Adipose tissue (tissue), 3 donors: ENCODE measurements around the gene EHBP1. TPM values are rescaled to one million over a fixed set of nuclear protein-coding genes. Genes with fewer than 3 reads are reported as not detected.
"Not testable (repeated sequence)": the region's sequence is repeated elsewhere in the genome, so short reads cannot be mapped to it uniquely, and the experiment has no call there.

Source experiments
- H3K27ac ChIP-seq: one replicate; pipeline ENCODE4 v1.5.1; 2013; ENCODE audit warnings: low read depth, low read length
- WGBS, 3 donors: extraction: QIAGEN DNeasy Blood & Tissue Kit; methylation state at CpG; one replicate each; pipeline ENCODE4 v1.1.7; 2013; 5-methylcytosine and 5-hydroxymethylcytosine counted together
- polyA plus RNA-seq, 3 donors: library from polyadenylated mRNA; stranded (reverse); fragments of 200-250 nt; gene quantifications; one replicate each; pipeline ENCODE4 v1.2.3, GENCODE V29; 2013
- donor health status: healthy with polysubstance abuse.
- donor health status: Bipolar disorder and iron deficiency.
- donor health status: healthy.

The EHBP1 gene
- polyA plus RNA-seq, 3 donors: 11.7 to 59.5 (median 33.7) TPM

DNA sequence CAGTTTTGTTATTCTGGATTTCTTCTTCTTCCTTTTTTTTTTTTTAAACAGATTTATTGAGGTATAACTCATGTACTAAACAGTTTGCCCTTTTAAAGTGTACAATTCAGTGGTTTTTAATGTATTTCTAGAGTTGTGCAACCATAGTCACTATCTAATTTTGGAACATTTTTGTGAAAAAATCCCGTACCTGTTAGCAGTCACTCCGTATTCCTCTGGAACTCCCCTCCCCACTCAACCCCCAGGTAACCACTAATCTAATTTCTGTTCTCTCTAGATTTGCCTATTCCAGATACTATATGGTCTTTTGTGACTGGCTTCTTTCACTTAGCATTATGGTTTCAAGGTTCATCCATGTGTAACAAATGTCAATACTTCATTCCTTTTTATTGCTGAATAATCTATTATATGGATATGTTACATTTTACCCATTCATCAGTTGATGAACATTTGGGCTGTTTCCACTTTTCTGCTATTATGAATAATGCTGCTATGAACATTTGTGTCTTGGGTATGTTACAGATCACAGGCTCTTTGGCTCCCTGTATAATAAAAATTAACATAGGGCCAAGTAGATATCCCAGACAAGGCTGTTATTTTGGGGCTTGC lies 21.9 kb downstream of the EHBP1 start:
- 80 to 89% (median 89%) methylated on average over 2 of the region's 2 CpGs for WGBS, 3 donors
- H3K27ac ChIP-seq: no peak overlapping the region

DNA sequence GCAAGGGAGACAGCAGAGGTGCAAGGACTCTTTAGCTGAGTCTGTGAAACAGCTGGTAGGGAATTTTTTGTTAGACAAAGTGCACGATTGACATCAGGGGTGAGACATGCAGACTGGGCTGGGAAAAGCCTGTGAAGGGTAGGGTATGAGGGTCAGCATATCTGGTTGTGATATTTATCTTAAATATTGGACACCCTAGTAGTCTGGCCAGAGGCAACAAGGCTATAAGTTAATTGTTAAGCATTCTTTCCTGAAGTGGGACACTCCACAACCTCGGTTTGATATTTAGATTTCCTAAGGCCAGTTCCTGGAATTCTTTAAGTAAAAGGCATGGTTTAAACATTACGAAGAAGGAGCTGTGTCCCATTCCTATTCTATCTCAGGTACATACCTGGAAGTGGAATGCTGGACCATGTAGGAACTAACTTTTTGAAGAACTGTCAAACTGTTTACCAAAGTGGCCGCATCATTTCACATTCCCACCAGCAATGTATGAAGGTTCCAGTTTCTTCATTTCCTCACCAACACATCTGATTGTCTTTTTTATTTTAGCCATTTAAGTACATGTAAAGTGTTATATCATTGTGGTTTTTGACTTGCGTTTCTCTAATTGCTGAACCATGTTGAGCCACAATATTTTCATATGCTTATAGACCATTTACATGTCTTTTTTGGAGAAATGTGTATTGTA lies 22.5 kb downstream of the EHBP1 start:
- H3K27ac ChIP-seq: no peak overlapping the region

DNA sequence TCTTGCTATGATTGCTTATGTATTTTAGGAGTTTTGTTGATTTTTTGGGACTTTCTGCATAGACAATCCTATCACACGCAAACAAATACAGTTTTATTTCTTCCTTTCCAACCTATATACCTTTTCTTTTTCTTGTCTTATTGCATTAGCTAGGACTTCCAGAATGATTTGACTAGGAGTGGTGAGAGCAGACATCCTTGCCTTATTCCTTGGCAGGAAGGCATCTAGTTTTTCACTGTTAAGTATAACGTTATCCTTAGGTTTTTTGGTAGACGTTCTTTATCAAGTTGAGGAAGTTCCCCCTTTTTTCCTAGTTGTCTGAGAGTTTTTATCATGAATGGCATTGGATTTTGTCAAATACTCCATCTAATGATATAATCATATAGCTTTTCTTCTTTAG lies 25.8 kb downstream of the EHBP1 start:
- no peak overlapping the region for H3K27ac ChIP-seq
- 96 to 99% (median 97%) methylated on average over 3 of the region's 3 CpGs for WGBS, 3 donors

More for the DNA sequence above, 22.5 kb downstream of the EHBP1 start:
- 64 to 69% (median 67%) methylated on average over 5 of the region's 5 CpGs for WGBS, 3 donors

DNA sequence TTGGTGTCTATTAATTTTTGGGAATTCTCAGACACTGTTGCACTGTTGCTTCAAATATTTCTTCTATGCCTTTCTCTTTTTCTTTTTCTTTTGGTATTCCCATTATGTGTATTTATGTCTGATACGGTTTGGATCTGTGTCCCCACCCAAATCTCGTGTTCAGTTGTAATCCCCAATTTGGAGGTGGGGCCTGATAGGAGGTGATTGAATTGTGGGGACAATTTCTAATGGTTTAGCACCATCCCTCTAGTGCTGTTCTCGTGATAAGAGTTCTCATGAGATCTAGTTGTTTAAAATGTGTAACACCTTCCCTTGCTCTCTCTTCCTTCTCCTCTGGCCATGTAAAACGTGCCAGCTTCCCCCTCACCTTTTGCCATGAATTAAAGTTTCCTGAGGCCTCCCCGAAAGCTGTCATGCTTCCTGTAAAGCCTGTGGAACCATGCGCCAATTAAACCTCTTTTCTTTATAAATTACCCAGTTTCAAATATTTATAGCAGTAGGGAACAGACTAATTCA lies 26.8 kb downstream of the EHBP1 start:
- WGBS, 3 donors: 94 to 98% (median 96%) methylated on average over 6 of the region's 6 CpGs

DNA sequence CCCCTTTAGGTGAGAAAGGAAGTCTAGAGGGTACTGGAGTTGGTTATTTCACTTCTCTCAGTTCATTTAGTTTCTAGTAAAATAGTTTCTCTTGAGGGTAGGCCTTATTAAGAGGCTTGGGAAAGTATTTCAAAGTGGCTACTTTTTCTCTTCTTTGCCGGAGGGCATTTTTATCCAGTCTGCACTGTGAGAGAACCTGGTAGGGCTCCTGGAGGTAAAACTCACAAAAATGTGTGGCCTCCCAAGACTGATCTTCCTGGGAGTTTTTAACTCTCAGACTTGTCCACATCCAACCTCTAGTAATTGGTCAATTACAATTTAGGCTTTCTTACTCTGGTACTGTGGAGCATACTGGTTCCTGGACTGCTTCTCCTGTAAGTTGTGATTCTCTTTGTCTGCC lies 28.0 kb downstream of the EHBP1 start:
- 94 to 100% (median 100%) methylated on average over 1 of the region's 1 CpG for WGBS, 3 donors
- no peak overlapping the region for H3K27ac ChIP-seq

More for the DNA sequence above, 26.8 kb downstream of the EHBP1 start:
- H3K27ac ChIP-seq: no peak overlapping the region

DNA sequence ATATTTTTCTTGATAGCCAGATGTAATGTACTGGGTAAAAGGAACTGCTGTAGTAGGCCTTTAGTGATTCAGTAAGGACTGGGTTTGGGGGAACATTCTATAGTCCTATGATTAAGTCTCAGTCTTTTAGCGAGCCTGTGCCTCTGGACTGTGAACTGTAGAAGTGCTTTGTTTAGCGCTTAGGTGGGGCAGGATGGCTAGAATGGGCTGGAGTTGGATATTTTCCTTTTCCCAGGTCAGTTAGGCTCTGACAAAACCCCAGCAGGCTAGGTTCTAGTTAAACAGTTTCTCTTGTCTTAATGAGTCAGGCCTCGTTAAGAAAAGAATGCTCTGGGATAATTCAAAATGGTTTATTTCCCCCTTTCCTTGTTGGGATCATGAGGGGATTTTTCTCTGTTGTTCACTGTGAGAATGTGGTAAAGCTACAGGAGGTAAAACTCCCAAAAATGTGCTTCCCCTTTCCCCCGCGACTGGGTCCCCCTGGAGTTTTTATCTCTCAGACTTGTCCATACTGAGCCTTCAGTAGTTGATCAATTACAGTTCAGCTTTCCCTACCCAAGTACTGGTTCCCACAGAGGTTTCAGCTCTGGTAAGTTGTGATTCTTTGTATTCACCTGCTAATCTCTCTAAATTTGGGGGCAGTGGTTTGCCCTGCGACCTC lies 31.5 kb downstream of the EHBP1 start:
- 74 to 87% (median 84%) methylated on average over 6 of the region's 6 CpGs for WGBS, 3 donors

DNA sequence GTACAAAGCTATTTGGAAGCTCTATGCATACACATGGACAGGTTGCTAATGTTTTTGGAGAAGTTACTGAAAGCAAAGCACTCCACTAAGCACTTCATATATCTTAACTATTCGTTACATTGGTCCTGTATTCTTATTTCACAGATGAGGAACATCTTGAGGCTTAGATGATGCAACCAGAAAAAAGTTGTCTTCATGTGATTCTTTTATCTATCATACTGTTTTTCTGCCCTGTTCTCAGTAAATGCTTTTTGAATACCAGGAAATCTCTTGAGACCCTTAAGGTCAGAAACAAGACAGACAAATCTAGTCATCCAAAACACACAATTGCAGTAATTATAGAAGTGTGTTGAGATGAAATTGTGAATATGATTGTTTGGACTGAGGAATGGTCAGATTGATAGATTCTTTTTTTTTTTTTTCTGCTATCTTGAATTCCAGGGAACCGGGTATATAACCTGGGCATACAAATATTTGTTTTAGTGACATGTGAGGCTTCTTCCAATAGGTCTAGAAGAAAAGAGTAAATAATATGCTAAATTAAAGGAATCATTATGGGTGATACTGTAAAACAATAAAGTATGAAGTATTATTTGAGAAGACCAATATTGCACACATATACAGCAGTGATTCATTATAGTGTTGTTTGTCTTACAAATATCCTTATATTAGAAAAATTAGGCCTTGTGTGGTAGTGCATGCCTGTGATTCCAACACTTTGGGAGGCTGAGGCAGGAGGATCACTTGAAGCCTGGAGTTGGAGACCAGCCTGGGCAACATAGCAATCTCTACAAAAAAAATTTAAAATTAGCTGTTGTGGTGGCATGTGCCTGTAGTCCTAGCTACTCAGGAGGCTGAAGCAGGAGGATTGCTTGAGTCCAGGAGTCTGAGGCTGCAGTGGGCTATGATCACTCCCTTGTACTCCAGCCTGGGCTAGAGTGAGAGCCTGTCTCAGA lies 33.7 kb downstream of the EHBP1 start:
- WGBS, 3 donors: 62 to 81% (median 73%) methylated on average over 2 of the region's 2 CpGs
- H3K27ac ChIP-seq: no peak overlapping the region

More for the DNA sequence above, 31.5 kb downstream of the EHBP1 start:
- H3K27ac ChIP-seq: no peak overlapping the region

DNA sequence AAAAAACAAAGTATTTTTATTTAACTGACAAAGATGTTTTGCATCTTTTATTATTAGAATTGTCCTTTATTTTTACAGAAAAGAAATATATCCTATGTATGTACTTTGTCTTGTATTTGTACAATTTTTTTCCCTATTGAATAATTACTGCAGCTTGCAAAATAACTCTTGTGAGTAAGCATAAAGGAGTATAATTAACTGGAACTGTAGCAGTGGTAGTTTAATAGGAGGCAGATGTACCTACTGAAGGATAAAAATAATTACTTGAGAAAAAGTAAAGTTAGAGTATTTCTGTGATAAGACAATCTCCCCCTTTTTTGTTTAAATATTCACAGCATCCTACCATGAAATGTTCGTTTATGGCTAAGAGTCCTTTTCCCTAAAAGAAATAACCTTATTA lies 34.7 kb downstream of the EHBP1 start:
- no peak overlapping the region for H3K27ac ChIP-seq
- 55 to 62% (median 57%) methylated on average over 1 of the region's 1 CpG for WGBS, 3 donors

DNA sequence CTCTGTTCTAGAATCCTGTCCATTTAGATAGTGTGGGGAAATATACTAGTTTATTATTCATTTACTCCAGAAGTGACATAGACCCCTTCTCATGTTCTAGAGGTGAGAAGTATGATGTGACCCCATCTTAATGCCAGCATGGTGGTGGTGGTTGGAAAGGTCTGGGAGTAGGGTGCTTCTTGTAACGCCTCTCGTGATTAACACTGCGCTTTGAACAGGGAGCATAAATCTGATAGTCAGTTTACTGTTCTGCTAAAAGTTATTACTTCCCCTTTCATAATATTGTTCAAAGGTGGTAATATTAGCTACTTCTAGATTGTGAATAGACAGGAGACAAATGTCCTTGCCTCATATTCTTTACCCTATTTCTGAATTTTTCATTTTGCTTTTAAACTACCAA lies 35.6 kb downstream of the EHBP1 start:
- 89 to 95% (median 89%) methylated on average over 3 of the region's 3 CpGs for WGBS, 3 donors
- H3K27ac ChIP-seq: no peak overlapping the region

DNA sequence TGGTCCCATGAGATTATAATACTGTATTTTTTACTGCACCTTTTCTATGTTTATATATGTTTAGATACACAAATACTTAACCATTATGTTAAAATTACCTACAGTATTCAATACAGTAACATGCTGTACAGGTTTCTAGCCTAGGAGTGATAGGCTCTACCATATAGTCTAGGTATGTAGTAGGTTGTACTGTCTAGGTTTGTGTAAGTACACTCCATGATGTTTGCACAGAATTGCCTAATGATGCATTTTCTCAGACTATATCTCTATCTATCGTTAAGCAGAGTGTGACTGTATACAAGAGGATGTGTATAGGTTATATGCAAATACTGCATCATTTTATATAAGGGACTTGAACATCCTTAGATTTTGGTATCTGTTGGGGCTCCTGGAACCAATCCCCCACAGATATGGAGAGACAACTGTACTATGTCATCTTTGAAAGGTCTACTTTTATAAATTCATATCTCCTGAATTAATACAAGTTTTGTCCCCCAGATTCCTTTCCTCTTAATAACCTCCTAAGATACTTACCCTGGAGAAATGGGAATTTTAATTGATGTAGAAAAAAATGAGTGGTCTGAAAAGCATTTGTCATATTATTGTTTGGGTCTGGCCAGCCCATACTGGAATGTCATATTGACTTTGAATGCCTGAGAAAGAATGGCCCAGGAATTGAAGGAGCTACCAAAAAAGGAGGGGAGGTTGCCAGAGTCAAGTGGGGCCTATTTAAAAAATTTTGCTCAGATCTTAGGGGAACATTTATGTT lies 36.6 kb downstream of the EHBP1 start:
- no peak overlapping the region for H3K27ac ChIP-seq
- WGBS, 3 donors: 58 to 90% (median 84%) methylated on average over 1 of the region's 1 CpG

DNA sequence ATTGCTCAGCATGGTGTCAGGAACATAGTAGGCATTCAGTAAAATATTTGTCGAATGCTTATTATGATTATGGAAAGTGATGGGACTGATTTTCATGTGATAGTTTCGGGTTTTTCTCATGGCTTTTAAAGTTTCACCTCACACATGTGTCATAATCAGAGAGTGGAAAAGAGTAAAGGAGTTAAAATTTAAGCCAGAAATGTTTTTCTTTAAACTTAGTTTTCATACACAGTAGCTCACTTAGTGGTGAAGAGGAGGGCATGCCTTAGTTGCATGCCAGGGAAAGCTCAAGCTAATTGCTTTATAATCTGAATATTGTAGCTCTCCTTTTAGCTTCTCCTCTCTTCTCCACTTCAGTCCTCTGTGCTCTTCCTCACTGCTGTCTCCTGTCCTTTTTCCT lies 38.0 kb downstream of the EHBP1 start:
- no peak overlapping the region for H3K27ac ChIP-seq
- WGBS, 3 donors: 87 to 97% (median 97%) methylated on average over 2 of the region's 2 CpGs

DNA sequence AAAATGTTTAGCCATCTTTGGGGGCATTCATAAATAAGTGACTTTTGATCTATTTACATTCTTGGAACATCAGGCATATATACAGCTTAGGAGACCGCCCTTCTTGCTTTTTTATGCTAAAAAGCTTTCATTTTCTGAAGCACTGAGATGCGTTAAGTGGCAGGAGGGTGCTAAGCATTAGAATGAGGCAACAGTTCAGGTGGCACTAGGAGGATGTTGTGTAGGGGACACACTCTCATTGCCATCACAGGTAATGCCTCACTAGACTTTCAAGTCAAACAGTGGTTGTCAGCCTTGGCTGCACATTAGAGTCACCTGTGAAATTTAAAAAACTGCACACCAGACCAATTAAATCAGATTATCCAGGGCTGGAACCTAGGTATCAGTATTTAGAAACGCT lies 39.1 kb downstream of the EHBP1 start:
- 91 to 96% (median 93%) methylated on average over 3 of the region's 3 CpGs for WGBS, 3 donors
- no peak overlapping the region for H3K27ac ChIP-seq

DNA sequence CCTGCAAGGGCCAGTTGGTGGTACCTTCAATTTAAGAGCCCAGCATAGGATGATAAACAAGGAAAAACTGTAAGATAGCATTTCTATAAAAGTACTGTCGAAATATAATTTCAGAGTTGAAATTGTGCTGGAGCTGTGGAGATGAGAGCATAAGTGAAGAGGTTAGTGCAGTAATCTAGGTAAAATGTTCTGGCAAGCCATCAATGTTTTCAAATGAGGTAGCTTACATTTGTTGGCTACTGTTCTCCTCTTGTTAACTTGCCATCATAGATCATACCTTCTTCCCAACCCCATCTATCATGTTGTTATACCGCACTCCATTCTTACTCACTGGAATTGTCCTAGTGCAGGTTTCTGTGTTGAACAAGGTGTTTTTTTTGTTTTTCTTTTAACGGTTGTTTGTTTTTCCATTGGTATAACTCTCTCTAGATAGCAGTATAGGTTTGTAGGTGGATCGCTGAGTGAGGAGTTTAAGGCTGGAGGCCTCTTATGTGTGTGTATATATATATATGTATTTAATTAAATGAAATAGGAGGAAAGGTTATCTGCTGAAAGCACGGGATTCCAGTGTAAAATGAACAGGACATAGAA lies 40.5 kb downstream of the EHBP1 start:
- H3K27ac ChIP-seq: no peak overlapping the region
- WGBS, 3 donors: 66 to 92% (median 91%) methylated on average over 5 of the region's 5 CpGs

DNA sequence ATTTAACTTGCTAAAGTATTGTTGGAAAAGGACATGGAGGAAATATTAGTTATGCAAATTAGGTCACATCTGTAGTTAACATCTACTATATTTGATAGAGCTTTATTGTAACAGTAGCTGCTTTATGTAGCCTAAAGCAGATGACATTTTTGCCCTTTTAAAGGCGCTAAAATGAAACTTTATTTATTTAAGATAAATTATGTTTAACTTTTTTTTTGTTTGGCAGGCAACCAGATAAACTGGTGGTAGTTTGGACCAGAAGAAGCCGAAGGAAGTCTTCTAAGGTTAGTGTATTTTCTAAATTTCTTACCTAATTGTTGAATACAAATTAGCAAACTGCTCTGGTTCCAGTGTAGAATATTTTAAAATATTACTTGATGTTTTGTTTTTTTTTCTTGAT lies 41.7 kb downstream of the EHBP1 start:
- no peak overlapping the region for H3K27ac ChIP-seq
- 19 to 82% (median 80%) methylated on average over 2 of the region's 2 CpGs for WGBS, 3 donors

DNA sequence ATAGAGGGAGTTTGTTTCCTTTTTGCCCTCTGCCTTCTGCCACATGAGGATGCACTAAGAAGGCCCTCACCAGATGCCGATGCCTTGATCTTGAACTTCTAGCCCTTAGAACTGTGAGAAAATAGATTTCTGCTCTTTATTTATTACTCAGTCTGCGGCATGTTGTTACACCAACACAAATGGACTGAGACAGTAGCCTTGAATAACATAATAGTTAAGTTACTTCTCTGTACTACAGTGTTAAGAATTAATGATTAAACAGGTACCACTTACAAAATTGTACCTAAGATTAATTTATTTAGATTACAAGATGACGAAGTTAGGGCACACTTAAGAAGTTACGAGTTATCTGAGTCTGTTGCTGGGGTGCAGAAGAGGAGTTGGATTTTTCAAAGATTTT lies 42.4 kb downstream of the EHBP1 start:
- 38 to 97% (median 91%) methylated on average over 4 of the region's 4 CpGs for WGBS, 3 donors
- no peak overlapping the region for H3K27ac ChIP-seq

DNA sequence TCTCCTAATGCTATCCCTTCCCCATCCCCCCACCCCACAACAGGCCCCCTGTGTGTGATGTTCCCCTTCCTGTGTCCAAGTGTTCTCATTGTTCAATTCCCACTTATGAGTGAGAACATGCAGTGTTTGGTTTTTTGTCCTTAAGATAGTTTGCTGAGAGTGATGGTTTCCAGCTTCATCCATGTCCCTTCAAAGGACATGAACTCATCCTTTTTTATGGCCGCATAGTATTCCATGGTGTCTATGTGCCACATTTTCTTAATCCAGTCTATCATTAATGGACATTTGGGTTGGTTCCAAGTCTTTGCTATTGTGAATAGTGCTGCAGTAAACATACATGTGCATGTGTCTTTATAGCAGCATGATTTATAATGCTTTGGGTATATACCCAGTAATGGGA lies 43.6 kb downstream of the EHBP1 start:
- WGBS, 3 donors: 76 to 89% (median 87%) methylated on average over 1 of the region's 1 CpG
- not testable (repeated sequence) for H3K27ac ChIP-seq

DNA sequence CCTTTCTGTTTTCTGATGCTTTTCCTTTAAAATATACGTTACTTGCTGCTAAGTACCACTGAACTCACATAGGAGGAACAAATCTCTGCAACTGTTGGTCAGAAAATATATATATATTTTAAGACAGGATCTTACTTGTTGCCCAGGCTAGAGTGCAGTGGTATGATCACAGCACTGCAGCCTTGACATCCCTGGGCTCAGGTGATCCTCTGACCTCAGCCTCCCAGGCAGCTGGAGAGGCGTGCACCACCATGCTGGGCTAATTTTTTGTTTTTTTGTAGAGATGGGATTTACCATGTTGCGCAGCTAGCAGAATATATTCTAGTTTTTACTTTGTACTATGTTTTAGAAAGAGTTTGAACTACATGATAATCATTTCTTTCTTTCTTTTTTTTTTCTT lies 51.5 kb downstream of the EHBP1 start:
- 92 to 99% (median 98%) methylated on average over 3 of the region's 3 CpGs for WGBS, 3 donors
- H3K27ac ChIP-seq: no peak overlapping the region
